ENCODE data around the gene UCP1. TPM values are rescaled to one million over a fixed set of nuclear protein-coding genes. Genes with fewer than 3 reads are reported as not detected.

Gene UCP1
- total RNA-seq, 1 donor from 2014 or later: not detected

DNA sequence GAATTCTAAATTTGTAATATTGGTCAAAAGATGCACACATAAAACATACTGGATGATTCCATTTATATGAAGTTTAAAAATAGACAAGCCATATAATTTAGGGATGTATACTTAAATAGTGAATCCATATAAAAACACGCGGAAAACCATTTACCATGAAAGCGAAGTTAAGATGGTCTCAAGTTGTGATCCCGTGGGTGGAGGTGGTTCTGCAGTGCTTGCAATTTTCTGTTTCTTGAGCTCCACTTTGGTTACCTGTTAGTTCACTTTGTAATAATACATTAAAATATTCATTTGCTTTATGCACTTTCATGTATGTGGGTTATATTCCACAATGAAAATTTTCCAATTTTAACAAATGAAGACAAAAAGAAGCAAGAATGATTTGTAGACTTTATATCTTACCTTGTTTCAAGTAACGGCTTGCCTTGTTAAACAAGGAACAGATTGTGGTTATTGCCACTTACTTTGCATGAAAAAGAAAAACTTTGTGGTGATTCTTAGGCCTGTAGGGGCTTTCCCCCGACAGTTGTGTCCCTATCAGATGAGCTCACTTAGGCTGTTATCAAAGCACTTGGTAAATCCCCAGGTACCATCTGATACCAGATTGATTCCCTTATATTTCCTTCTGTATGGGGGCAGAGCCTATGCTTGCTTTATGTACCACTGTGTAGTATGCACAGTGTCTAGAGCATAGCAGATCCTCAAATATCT lies 12.2 kb downstream of the UCP1 start:
- H3K27ac Mint-ChIP-seq: no peak overlapping the region
- no peak for TF ChIP-seq CTCF (IDR thresholded peaks at IDR 0.05; ENCODE audit: unreplicated experiment)
- H3K4me3 Mint-ChIP-seq (ENCODE audit: low read depth): no peak overlapping the region
- H3K9me3 Mint-ChIP-seq (ENCODE audit: low read depth): no peaks in the 10 kb centered on the region
- H3K36me3 Mint-ChIP-seq (ENCODE audit: insufficient read depth): no peaks in the 10 kb centered on the region
- no peaks in the 10 kb centered on the region for H3K27me3 Mint-ChIP-seq
- H3K4me1 Mint-ChIP-seq (ENCODE audit: low read depth): no peaks in the 10 kb centered on the region
- no peak for DNase-seq (ENCODE audit: low spot score, unreplicated experiment)

- no peak overlapping the region for H3K27ac Mint-ChIP-seq
Measured at GRCh38 chr4:140533951-140534480, 34.7 kb downstream of the UCP1 start.

GRCh38 chr4:140529434-140529833 lies 39.3 kb downstream of the UCP1 start:
- no peak for DNase-seq (ENCODE audit: low spot score, unreplicated experiment)
- Mint-ChIP-seq H3K27ac (no peak overlapping the region), H3K4me3 (ENCODE audit: low read depth) (no peak overlapping the region), H3K27me3 (no peaks in the 10 kb centered on the region), H3K9me3 (ENCODE audit: low read depth) (no peaks in the 10 kb centered on the region), H3K36me3 (ENCODE audit: insufficient read depth) (peaks cover 19% of the 10 kb centered on the region), H3K4me1 (ENCODE audit: low read depth) (peaks cover 15% of the 10 kb centered on the region)
- TF ChIP-seq CTCF (IDR thresholded peaks at IDR 0.05; ENCODE audit: unreplicated experiment): no peak

More at GRCh38 chr4:140533951-140534480, 34.7 kb downstream of the UCP1 start:
- no peak for TF ChIP-seq CTCF (IDR thresholded peaks at IDR 0.05; ENCODE audit: unreplicated experiment)
- Mint-ChIP-seq H3K4me3 (ENCODE audit: low read depth) (no peak overlapping the region), H3K9me3 (ENCODE audit: low read depth) (no peaks in the 10 kb centered on the region), H3K4me1 (ENCODE audit: low read depth) (no peaks in the 10 kb centered on the region), H3K27me3 (no peaks in the 10 kb centered on the region), H3K36me3 (ENCODE audit: insufficient read depth) (peaks cover 7% of the 10 kb centered on the region)
- no peak for DNase-seq (ENCODE audit: low spot score, unreplicated experiment)

GRCh38 chr4:140523857-140524742 lies 44.7 kb downstream of the UCP1 start, which contains the start of gene ELMOD2:
TSS of gene ELMOD2 (plus strand) at chr4:140524168. CDS start at chr4:140525429, 1,261 bp downstream.
- H3K4me3 Mint-ChIP-seq (ENCODE audit: low read depth): peak within 1 kb of the TSS; percentile 91
- peaks cover 15% of the 10 kb centered on the region for H3K36me3 Mint-ChIP-seq (ENCODE audit: insufficient read depth)
- peaks cover 15% of the 10 kb centered on the region for H3K4me1 Mint-ChIP-seq (ENCODE audit: low read depth)
- TF ChIP-seq CTCF (IDR thresholded peaks at IDR 0.05; ENCODE audit: unreplicated experiment): peak; percentile 93
- peak; percentile 93 for DNase-seq (ENCODE audit: low spot score, unreplicated experiment)
- no peaks in the 10 kb centered on the region for H3K27me3 Mint-ChIP-seq
- peak within 1 kb of the TSS; percentile 94 for H3K27ac Mint-ChIP-seq
- no peaks in the 10 kb centered on the region for H3K9me3 Mint-ChIP-seq (ENCODE audit: low read depth)

DNA sequence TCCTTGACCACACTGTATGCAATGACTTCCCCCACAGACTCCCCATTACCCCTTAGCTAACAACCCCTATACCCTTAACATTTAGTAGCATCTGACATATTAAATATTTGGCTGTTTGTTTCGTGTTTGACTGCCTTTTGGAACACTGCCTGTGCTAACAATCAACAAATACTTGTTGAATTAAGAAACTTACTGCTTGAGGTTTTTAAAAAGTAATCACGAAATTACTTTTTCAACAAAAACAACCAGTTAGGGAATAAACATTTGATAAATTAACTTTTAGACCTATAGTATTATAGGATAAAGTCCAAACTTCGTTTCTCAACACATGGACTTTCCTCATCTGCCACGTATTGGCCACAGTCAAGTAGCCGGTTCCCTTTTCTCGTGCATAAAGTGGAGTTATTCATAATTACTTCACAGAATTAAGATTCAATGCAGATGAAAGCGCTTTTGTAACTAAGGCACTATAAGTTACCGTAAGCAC lies 45.3 kb downstream of the UCP1 start:
- no peak overlapping the region for H3K27ac Mint-ChIP-seq
- DNase-seq (ENCODE audit: low spot score, unreplicated experiment): no peak
- no peaks in the 10 kb centered on the region for H3K27me3 Mint-ChIP-seq
- peaks cover 15% of the 10 kb centered on the region for H3K4me1 Mint-ChIP-seq (ENCODE audit: low read depth)
- TF ChIP-seq CTCF (IDR thresholded peaks at IDR 0.05; ENCODE audit: unreplicated experiment): no peak
- no peaks in the 10 kb centered on the region for H3K9me3 Mint-ChIP-seq (ENCODE audit: low read depth)
- H3K36me3 Mint-ChIP-seq (ENCODE audit: insufficient read depth): peaks cover 14% of the 10 kb centered on the region
- peak overlapping the region; percentile 91 for H3K4me3 Mint-ChIP-seq (ENCODE audit: low read depth)

Measured in progenitor cell of endocrine pancreas (in vitro differentiated cells).